ENCODE measurements around the gene SLIT2. TPM values are rescaled to one million over a fixed set of nuclear protein-coding genes. Genes with fewer than 3 reads are reported as not detected.
A peak's percentile ranks its signal among the peaks of the same experiment; 100 is the strongest.

SLIT2 gene, protein sequence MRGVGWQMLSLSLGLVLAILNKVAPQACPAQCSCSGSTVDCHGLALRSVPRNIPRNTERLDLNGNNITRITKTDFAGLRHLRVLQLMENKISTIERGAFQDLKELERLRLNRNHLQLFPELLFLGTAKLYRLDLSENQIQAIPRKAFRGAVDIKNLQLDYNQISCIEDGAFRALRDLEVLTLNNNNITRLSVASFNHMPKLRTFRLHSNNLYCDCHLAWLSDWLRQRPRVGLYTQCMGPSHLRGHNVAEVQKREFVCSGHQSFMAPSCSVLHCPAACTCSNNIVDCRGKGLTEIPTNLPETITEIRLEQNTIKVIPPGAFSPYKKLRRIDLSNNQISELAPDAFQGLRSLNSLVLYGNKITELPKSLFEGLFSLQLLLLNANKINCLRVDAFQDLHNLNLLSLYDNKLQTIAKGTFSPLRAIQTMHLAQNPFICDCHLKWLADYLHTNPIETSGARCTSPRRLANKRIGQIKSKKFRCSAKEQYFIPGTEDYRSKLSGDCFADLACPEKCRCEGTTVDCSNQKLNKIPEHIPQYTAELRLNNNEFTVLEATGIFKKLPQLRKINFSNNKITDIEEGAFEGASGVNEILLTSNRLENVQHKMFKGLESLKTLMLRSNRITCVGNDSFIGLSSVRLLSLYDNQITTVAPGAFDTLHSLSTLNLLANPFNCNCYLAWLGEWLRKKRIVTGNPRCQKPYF (N-terminal part only)
- total RNA-seq (2021; ENCODE audit: unreplicated experiment) (3.8 TPM), Bru-seq, nascent RNA (percentile 38 among the genes with signal in this experiment), BruChase-seq, experiment 1, labeled RNA remaining after a 6-hour chase (percentile 33 among the genes with signal in this experiment), BruChase-seq, experiment 2, labeled RNA remaining after a 2-hour chase (percentile 36 among the genes with signal in this experiment)
- 0.82 and 0.91 TPM in 2 replicates for polyA plus RNA-seq (2012)
- long read RNA-seq = 0 reads

DNA sequence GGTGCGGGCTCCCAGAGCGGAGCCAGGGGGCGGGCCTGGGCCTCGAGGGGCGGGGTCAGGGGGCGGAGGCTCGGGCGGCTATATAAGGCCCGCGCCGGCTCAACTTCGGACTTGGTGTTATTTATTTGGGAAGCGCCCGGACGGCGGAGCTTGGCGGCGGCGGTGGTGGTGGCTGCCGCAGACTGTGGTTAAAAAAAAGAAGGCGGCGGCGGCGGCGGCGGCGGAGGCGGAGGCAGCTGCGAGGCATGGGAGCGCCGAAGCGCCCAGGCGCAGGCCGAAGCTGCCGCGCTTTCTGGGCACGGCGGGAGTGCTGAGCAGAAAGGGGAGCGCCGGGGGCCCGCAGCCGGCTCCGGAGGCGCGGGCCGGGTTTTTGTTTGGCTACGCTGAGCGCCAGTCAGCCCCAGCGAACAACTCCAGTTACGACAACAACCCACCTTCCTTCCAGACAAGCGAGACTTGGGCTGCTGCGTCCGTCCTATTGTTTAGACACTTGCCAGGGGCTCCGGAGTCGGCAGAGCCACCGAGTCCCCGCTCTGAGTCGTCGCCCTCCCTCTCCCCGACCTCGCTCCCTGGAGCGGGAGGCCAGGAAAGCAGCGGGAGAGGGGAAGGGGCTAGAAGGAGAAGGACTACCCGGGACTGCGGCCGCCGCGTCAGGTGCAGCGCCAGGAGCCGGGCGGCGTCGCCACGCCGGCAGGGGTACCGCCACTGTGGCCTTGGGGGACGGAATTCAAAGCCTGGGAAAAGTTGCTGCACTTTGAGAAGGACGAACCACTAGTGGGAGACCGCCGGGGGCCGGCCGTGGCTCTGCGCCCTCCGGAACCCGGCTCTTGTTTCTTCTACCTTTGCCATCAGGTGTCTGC is at the start of gene SLIT2:
SLIT2 (plus strand) TSS at position 110 of the 860 bp plus-strand sequence. CDS start 1,911 bp downstream, outside the sequence.
- H3K27me3 ChIP-seq (ENCODE audit: insufficient read depth, low read length) = no peaks in the 10 kb centered on the region
- peak within 1 kb of the TSS; percentile 36 for H3K9ac ChIP-seq (ENCODE audit: low read length)
- H2AFZ ChIP-seq (ENCODE audit: low read depth, low read length, poor library complexity, severe bottlenecking) = peak within 1 kb of the TSS; percentile 86
- H3K4me3 ChIP-seq (replicated peaks in 1 of 2; ENCODE audit: low read depth in 1 of 2, low read length in 2 of 2) = peak within 1 kb of the TSS; percentile 40 to 60
- H3K4me1 ChIP-seq (ENCODE audit: control insufficient read depth in 1 of 2, insufficient read depth in 2 of 2, low read length in 2 of 2) = peaks cover 0 to 12% of the 10 kb centered on the region in 2 experiments; a peak in 1 of 4 replicates
- CTCF ChIA-PET = no interaction called here
- H3K4me2 ChIP-seq (ENCODE audit: low read length) = peak within 1 kb of the TSS; percentile 92
- H4K20me1 ChIP-seq (ENCODE audit: insufficient read depth) = no peaks in the 10 kb centered on the region
- H3K9me3 ChIP-seq (ENCODE audit: control insufficient read depth in 1 of 2, insufficient read depth in 1 of 2, low read depth in 1 of 2, low read length in 2 of 2) = no peaks in the 10 kb centered on the region
- no peaks in the 10 kb centered on the region for H3K79me2 ChIP-seq (ENCODE audit: insufficient read depth, low read length)
- intact Hi-C loops (cut with micrococcal nuclease) = loop anchor here (2.0 kb wide), 1 partner anchor 1563 kb away; no protein-coding TSS in a partner anchor
- peak; percentile 24 for DNase-seq (ENCODE audit: low read depth, low spot score)
- TF ChIP-seq SP1 (IDR thresholded peaks at IDR 0.05; ENCODE audit: low read depth) (peak; percentile 28; the same call in 1 of the 2 replicates), YY1 (IDR thresholded peaks at IDR 0.05; ENCODE audit: extremely low read depth, insufficient replicate concordance, low read depth, low read length) (no peak), EGR1 (IDR thresholded peaks at IDR 0.05; ENCODE audit: low read depth) (peak; percentile 24; the same call in 1 of the 2 replicates), POLR2AphosphoS5 (IDR thresholded peaks at IDR 0.05; ENCODE audit: low read depth, low read length) (peak; percentile 67)
- RAD21 ChIA-PET (ENCODE audit: low non-redundant PET in 1 of 2, low total read pairs in 2 of 2, uncharacterized antibody in 2 of 2, unreplicated experiment in 2 of 2) = no interaction called here
- BruUV-seq (replicated peaks) = no TSS peak
- ATAC-seq = peak; percentile 93
- H3K36me3 ChIP-seq (ENCODE audit: control insufficient read depth in 1 of 2, insufficient read depth in 2 of 2, low read length in 2 of 2) = no peaks in the 10 kb centered on the region
- no peaks in the 10 kb centered on the region for H3K9me2 ChIP-seq (ENCODE audit: insufficient read depth)
- no peak within 1 kb of the TSS for H3K27ac ChIP-seq (ENCODE audit: low read depth, low read length)
- POLR2A ChIA-PET = no interaction called here

All from HCT116 (cell line).